Osteoblast (primary cell): ENCODE measurements around the gene ITGA6. TPM values are rescaled to one million over a fixed set of nuclear protein-coding genes. Genes with fewer than 3 reads are reported as not detected.

Experiments
- DNase-seq: peaks from one replicate; pipeline ENCODE4 v3.0.0; 2011; ENCODE audit warnings: low spot score, mixed read lengths; ENCODE audit not compliant: insufficient read length; ENCODE audit errors: missing footprints
- H2AFZ ChIP-seq: 2 replicates; pipeline ENCODE4 v1.6.0; 2011; ENCODE audit warnings: mild to moderate bottlenecking, low read length
- H3K27ac ChIP-seq: 2 replicates; pipeline ENCODE4 v1.5.1; 2011; ENCODE audit warnings: mild to moderate bottlenecking, low read depth, low read length, moderate library complexity
- H3K27me3 ChIP-seq: 2 replicates; pipeline ENCODE4 v1.6.0; 2012; ENCODE audit warnings: mild to moderate bottlenecking, control low read depth, inconsistent platforms, low read length, moderate library complexity; ENCODE audit not compliant: insufficient read depth
- H3K36me3 ChIP-seq: 2 replicates; pipeline ENCODE4 v1.5.1; 2011; ENCODE audit warnings: mild to moderate bottlenecking, low read length, control low read depth, moderate library complexity; ENCODE audit not compliant: insufficient read depth
- H3K4me1 ChIP-seq: 2 replicates; pipeline ENCODE4 v1.5.1; 2011; ENCODE audit warnings: mild to moderate bottlenecking, low read length, control low read depth, moderate library complexity; ENCODE audit not compliant: insufficient read depth
- H3K4me2 ChIP-seq: 2 replicates; pipeline ENCODE4 v1.6.0; 2011; ENCODE audit warnings: mild to moderate bottlenecking, low read length; ENCODE audit not compliant: insufficient read depth
- H3K4me3 ChIP-seq: fragments of 200-600 bp; sonication (generic); 3 replicates; pipeline ENCODE4 v1.5.1; 2012; ENCODE audit warnings: mild to moderate bottlenecking, low read length, inconsistent platforms; ENCODE audit not compliant: insufficient read depth
- H3K79me2 ChIP-seq: 2 replicates; pipeline ENCODE4 v1.6.0; 2012; ENCODE audit warnings: mild to moderate bottlenecking, low read length, control low read depth, inconsistent platforms; ENCODE audit not compliant: insufficient read depth
- H3K9me3 ChIP-seq: 2 replicates; pipeline ENCODE4 v1.5.1; 2011; ENCODE audit warnings: low read depth, low read length, control low read depth
- H4K20me1 ChIP-seq: 2 replicates; pipeline ENCODE4 v1.6.0; 2012; ENCODE audit warnings: mild to moderate bottlenecking, low read length, control low read depth; ENCODE audit not compliant: insufficient read depth
- CTCF ChIP-seq: IDR thresholded peaks from 2 replicates; pipeline ENCODE4 v1.5.1; 2011; ENCODE audit warnings: mild to moderate bottlenecking, low read depth, low read length, moderate library complexity; ENCODE audit errors: extremely low read depth
- total RNA-seq: library from RNA; depleted of rRNA; stranded (reverse); fragments of >200 nt; gene quantifications from 2 replicates; pipeline ENCODE4 v1.2.3, GENCODE V29; 2012

Gene ITGA6
- total RNA-seq, 1 donor: 9.0 TPM

- H3K4me1 ChIP-seq: peaks cover 16% of the 10 kb centered on the region
- H3K27ac ChIP-seq: no peak overlapping the region
- TF ChIP-seq CTCF: no peak
- H3K4me3 ChIP-seq: no peak overlapping the region
- peaks cover 3% of the 10 kb centered on the region for H3K27me3 ChIP-seq
- H3K79me2 ChIP-seq: no peaks in the 10 kb centered on the region
- no peaks in the 10 kb centered on the region for H4K20me1 ChIP-seq
- H2AFZ ChIP-seq: no peak overlapping the region
- H3K9me3 ChIP-seq: no peaks in the 10 kb centered on the region
- no peak for DNase-seq
- H3K36me3 ChIP-seq: no peaks in the 10 kb centered on the region
- H3K4me2 ChIP-seq: no peak overlapping the region
Observed at GRCh38 chr2:172464400-172465129, 37.2 kb downstream of the ITGA6 start.

- Histone ChIP-seq H3K27me3 (peaks cover 3% of the 10 kb centered on the region), H3K4me1 (peaks cover 14% of the 10 kb centered on the region), H3K27ac (no peak overlapping the region), H3K79me2 (no peaks in the 10 kb centered on the region), H3K36me3 (no peaks in the 10 kb centered on the region), H3K4me3 (peak overlapping the region; percentile 71), H4K20me1 (no peaks in the 10 kb centered on the region), H3K9me3 (no peaks in the 10 kb centered on the region), H3K4me2 (peak overlapping the region; percentile 95), H2AFZ (peak overlapping the region; percentile 87)
- DNase-seq: peak; percentile 76
- TF ChIP-seq CTCF: peak; percentile 97
Observed at GRCh38 chr2:172465417-172466334, 38.3 kb downstream of the ITGA6 start.

GRCh38 chr2:172467382-172467781 is 40.0 kb downstream of the ITGA6 start:
- no peak overlapping the region for H3K4me2 ChIP-seq
- peaks cover 4% of the 10 kb centered on the region for H3K4me1 ChIP-seq
- H2AFZ ChIP-seq: no peak overlapping the region
- no peaks in the 10 kb centered on the region for H4K20me1 ChIP-seq
- H3K4me3 ChIP-seq: no peak overlapping the region
- H3K27ac ChIP-seq: no peak overlapping the region
- peak; percentile 14 for TF ChIP-seq CTCF
- no peaks in the 10 kb centered on the region for H3K36me3 ChIP-seq
- no peak for DNase-seq
- H3K79me2 ChIP-seq: no peaks in the 10 kb centered on the region
- peaks cover 3% of the 10 kb centered on the region for H3K27me3 ChIP-seq
- H3K9me3 ChIP-seq: no peaks in the 10 kb centered on the region
